Tibial artery (tissue), 4 donors: Measurements from ENCODE around the gene SEPHS2.
"Not testable (repeated sequence)": the region's sequence is repeated elsewhere in the genome, so short reads cannot be mapped to it uniquely, and the experiment has no call there.

Experiments used
- DNase-seq, 2 donors: peaks; one replicate each; pipeline ENCODE4 v3.0.0-alpha.2; 2019
- H3K27ac ChIP-seq, 2 donors: fragments of 200-600 bp; sonication (generic) in 1 of 2; 1 replicate in 1 of 2; 2 replicates in 1 of 2; pipeline ENCODE4 v1.5.1; 2018 to 2019; ENCODE audit warnings: mild to moderate bottlenecking in 1 of 2
- H3K27me3 ChIP-seq, 2 donors: fragments of 200-600 bp; sonication (generic) in 1 of 2; one replicate each; pipeline versions ENCODE4 v1.5.1 to v1.6.0; 2016 to 2019
- H3K36me3 ChIP-seq, 3 donors: fragments of 200-600 bp; sonication (generic) in 2 of 3; one replicate each; pipeline ENCODE4 v1.5.1; 2016 to 2019; ENCODE audit warnings: mild to moderate bottlenecking in 2 of 3
- H3K4me1 ChIP-seq, 4 donors: fragments of 200-600 bp; sonication (generic) in 2 of 4; 1 replicate in 3 of 4; 2 replicates in 1 of 4; pipeline ENCODE4 v1.5.1; 2016 to 2019
- H3K4me3 ChIP-seq, 2 donors: fragments of 200-600 bp; sonication (generic) in 1 of 2; 1 replicate in 1 of 2; 2 replicates in 1 of 2; pipeline ENCODE4 v1.5.1; 2018 to 2019; ENCODE audit warnings: mild to moderate bottlenecking in 2 of 2
- H3K9me3 ChIP-seq, 3 donors: fragments of 200-600 bp; sonication (generic) in 1 of 3; one replicate each; pipeline ENCODE4 v1.5.1; 2016 to 2019
- CTCF ChIP-seq, 2 experiments: fragments of 200-600 bp in 1 of 2; fragments of 450-650 bp in 1 of 2; IDR thresholded peaks; one replicate each; pipeline ENCODE4 v1.5.1; 2017 to 2019; ENCODE audit warnings: antibody characterized with exemption in 2 of 2, mild to moderate bottlenecking in 1 of 2, moderate library complexity in 1 of 2
- intact Hi-C: fragments of 100-400 bp; cut with DNase I; formaldehyde crosslinking; loops from one replicate; pipeline ENCODE4 v1.15.0; 2023; ENCODE audit warnings: low total_unique reads

The SEPHS2 gene

GRCh38 chr16:30459456-30459855 lies 13.8 kb upstream of the SEPHS2 start:
- no peak for DNase-seq
- intact Hi-C loops: no loop called here
- H3K4me3 ChIP-seq: no peak overlapping the region
- no peak for TF ChIP-seq CTCF (IDR thresholded peaks at IDR 0.05)
- H3K36me3 ChIP-seq: no peaks in the 10 kb centered on the region
- peaks cover 0 to 9% of the 10 kb centered on the region in 2 donors for H3K27me3 ChIP-seq
- H3K4me1 ChIP-seq: no peaks in the 10 kb centered on the region
- H3K27ac ChIP-seq: no peak overlapping the region
- no peaks in the 10 kb centered on the region for H3K9me3 ChIP-seq

- no peaks in the 10 kb centered on the region for H3K9me3 ChIP-seq
- no peaks in the 10 kb centered on the region for H3K4me1 ChIP-seq
- H3K36me3 ChIP-seq: no peaks in the 10 kb centered on the region
- TF ChIP-seq CTCF (IDR thresholded peaks at IDR 0.05): no peak
- intact Hi-C loops: no loop called here
- no peak overlapping the region for H3K4me3 ChIP-seq
- no peak for DNase-seq
- H3K27ac ChIP-seq: no peak overlapping the region
- H3K27me3 ChIP-seq: peaks cover 0 to 9% of the 10 kb centered on the region in 2 donors
These were observed 13.1 kb upstream of the SEPHS2 start for GRCh38 chr16:30458561-30459394.

GRCh38 chr16:30457743-30458560 lies 12.3 kb upstream of the SEPHS2 start:
- H3K36me3 ChIP-seq: no peaks in the 10 kb centered on the region
- no peaks in the 10 kb centered on the region for H3K4me1 ChIP-seq
- no peak for TF ChIP-seq CTCF (IDR thresholded peaks at IDR 0.05)
- H3K27me3 ChIP-seq: peaks cover 0 to 9% of the 10 kb centered on the region in 2 donors
- intact Hi-C loops: no loop called here
- DNase-seq: no peak
- H3K27ac ChIP-seq: no peak overlapping the region
- no peaks in the 10 kb centered on the region for H3K9me3 ChIP-seq
- no peak overlapping the region for H3K4me3 ChIP-seq

GRCh38 chr16:30457256-30457655 lies 11.6 kb upstream of the SEPHS2 start:
- no peak overlapping the region for H3K4me3 ChIP-seq
- intact Hi-C loops: no loop called here
- no peaks in the 10 kb centered on the region for H3K4me1 ChIP-seq
- no peaks in the 10 kb centered on the region for H3K9me3 ChIP-seq
- H3K36me3 ChIP-seq: no peaks in the 10 kb centered on the region
- DNase-seq: no peak
- peaks cover 0 to 9% of the 10 kb centered on the region in 2 donors for H3K27me3 ChIP-seq
- no peak for TF ChIP-seq CTCF (IDR thresholded peaks at IDR 0.05)
- no peak overlapping the region for H3K27ac ChIP-seq

GRCh38 chr16:30456302-30456701 lies 10.6 kb upstream of the SEPHS2 start:
- DNase-seq: no peak
- intact Hi-C loops: no loop called here
- Histone ChIP-seq H3K4me1 (no peaks in the 10 kb centered on the region), H3K27me3 (peaks cover 0 to 9% of the 10 kb centered on the region in 2 donors), H3K4me3 (no peak overlapping the region), H3K27ac (no peak overlapping the region), H3K9me3 (no peaks in the 10 kb centered on the region), H3K36me3 (no peaks in the 10 kb centered on the region)
- no peak for TF ChIP-seq CTCF (IDR thresholded peaks at IDR 0.05)

GRCh38 chr16:30452709-30453580 lies 7.3 kb upstream of the SEPHS2 start:
- peaks cover 0 to 10% of the 10 kb centered on the region in 2 donors for H3K27me3 ChIP-seq
- intact Hi-C loops, H3K27ac ChIP-seq, H3K4me1 ChIP-seq, H3K9me3 ChIP-seq, H3K36me3 ChIP-seq, H3K4me3 ChIP-seq, DNase-seq: not testable (repeated sequence)
